Prostate gland (tissue), 2 donors: ENCODE measurements around the gene ASAH2. TPM values are rescaled to one million over a fixed set of nuclear protein-coding genes. Genes with fewer than 3 reads are reported as not detected.

Experiments
- DNase-seq: peaks from one replicate; pipeline ENCODE4 v3.0.0-alpha.2; 2019; ENCODE audit warnings: low spot score
- H3K27ac ChIP-seq, 2 donors: fragments of 200-600 bp; sonication (generic); 2 replicates each; pipeline ENCODE4 v1.5.1; 2017 to 2019
- H3K27me3 ChIP-seq: fragments of 200-600 bp; sonication (generic); replicated peaks from 2 replicates; pipeline ENCODE4 v1.5.1; 2019; ENCODE audit not compliant: insufficient read depth
- H3K36me3 ChIP-seq, 2 donors: fragments of 200-600 bp; sonication (generic); 1 replicate in 1 of 2; 2 replicates in 1 of 2; pipeline versions ENCODE4 v1.5.1 to v1.8.1; 2017 to 2019
- H3K4me1 ChIP-seq: fragments of 200-600 bp; sonication (generic); replicated peaks from 2 replicates; pipeline ENCODE4 v1.5.1; 2019
- H3K4me3 ChIP-seq, 2 donors: fragments of 200-600 bp; sonication (generic); 2 replicates each; pipeline ENCODE4 v1.5.1; 2017 to 2019
- H3K9me3 ChIP-seq: fragments of 200-600 bp; sonication (generic); 2 replicates; pipeline ENCODE4 v1.5.1; 2017
- CTCF ChIP-seq, 4 experiments: fragments of 200-600 bp in 2 of 4; fragments of 450-650 bp in 2 of 4; sonication (generic) in 2 of 4; IDR thresholded peaks; 1 replicate in 3 of 4; 2 replicates in 1 of 4; pipeline ENCODE4 v1.5.1; 2016 to 2019; ENCODE audit warnings: antibody characterized with exemption in 4 of 4, mild to moderate bottlenecking in 2 of 4, moderate library complexity in 2 of 4
- POLR2A ChIP-seq: fragments of 450-650 bp; IDR thresholded peaks from one replicate; pipeline ENCODE4 v1.6.1; 2016; ENCODE audit warnings: antibody characterized with exemption, mild to moderate bottlenecking
- POLR2AphosphoS5 ChIP-seq: sonication (generic); formaldehyde crosslinking; IDR thresholded peaks from one replicate; pipeline ENCODE4 v1.6.1; 2017; ENCODE audit warnings: antibody characterized with exemption
- WGBS: methylation state at CpG from one replicate; pipeline ENCODE4 v1.1.5; 2018; 5-methylcytosine and 5-hydroxymethylcytosine counted together
- intact Hi-C: fragments of 100-400 bp; cut with DNase I; formaldehyde crosslinking; loops from one replicate; pipeline ENCODE4 v1.14.2; 2022
- total RNA-seq, 2 donors: library from RNA; depleted of rRNA; stranded (reverse); fragments of >200 nt; gene quantifications; one replicate each; pipeline ENCODE4 v1.1.0, GENCODE V29; 2016

ASAH2 gene
- total RNA-seq, 2 donors from 2014 or later, result 1.1 to 1.9 TPM

- TF ChIP-seq POLR2AphosphoS5, result no peak
- no peak for TF ChIP-seq POLR2A
- TF ChIP-seq CTCF (IDR thresholded peaks at IDR 0.05), result no peak
- intact Hi-C loops, result no loop called here
- Histone ChIP-seq H3K9me3 (no peaks in the 10 kb centered on the region), H3K36me3 (no peaks in the 10 kb centered on the region), H3K27me3 (no peaks in the 10 kb centered on the region), H3K4me1 (no peaks in the 10 kb centered on the region), H3K4me3 (no peak overlapping the region), H3K27ac (no peak overlapping the region)
- WGBS, result 70% methylated on average over 1 of the region's 1 CpG
- no peak for DNase-seq
Observed at GRCh38 chr10:50226610-50227009, 24.7 kb downstream of the ASAH2 start.

GRCh38 chr10:50224330-50224952 lies 26.9 kb downstream of the ASAH2 start:
- peak; percentile 25 for DNase-seq
- Histone ChIP-seq H3K27me3 (no peaks in the 10 kb centered on the region), H3K9me3 (no peaks in the 10 kb centered on the region), H3K27ac (no peak overlapping the region), H3K4me1 (no peaks in the 10 kb centered on the region), H3K4me3 (no peak overlapping the region), H3K36me3 (no peaks in the 10 kb centered on the region)
- TF ChIP-seq POLR2A (no peak), CTCF (IDR thresholded peaks at IDR 0.05) (peak in 3 of 4 experiments; percentile 31 to 61 (median 53)), POLR2AphosphoS5 (no peak)
- intact Hi-C loops, result no loop called here
- WGBS, result 19% methylated on average over 6 of the region's 6 CpGs

- Histone ChIP-seq H3K4me3 (no peak overlapping the region), H3K27ac (no peak overlapping the region), H3K36me3 (no peaks in the 10 kb centered on the region), H3K27me3 (no peaks in the 10 kb centered on the region), H3K4me1 (no peaks in the 10 kb centered on the region), H3K9me3 (no peaks in the 10 kb centered on the region)
- DNase-seq, result no peak
- 95% methylated on average over 2 of the region's 2 CpGs for WGBS
- TF ChIP-seq CTCF (IDR thresholded peaks at IDR 0.05) (no peak), POLR2AphosphoS5 (no peak), POLR2A (no peak)
- intact Hi-C loops, result no loop called here
Observed at GRCh38 chr10:50222199-50222598, 29.1 kb downstream of the ASAH2 start.

- Histone ChIP-seq H3K9me3 (no peaks in the 10 kb centered on the region), H3K27me3 (no peaks in the 10 kb centered on the region), H3K36me3 (no peaks in the 10 kb centered on the region), H3K27ac (no peak overlapping the region), H3K4me1 (no peaks in the 10 kb centered on the region), H3K4me3 (no peak overlapping the region)
- TF ChIP-seq POLR2A, result no peak
- no peak for TF ChIP-seq CTCF (IDR thresholded peaks at IDR 0.05)
- no peak for TF ChIP-seq POLR2AphosphoS5
- no peak for DNase-seq
- intact Hi-C loops, result no loop called here
- WGBS, result 76% methylated on average over 1 of the region's 1 CpG
Observed at GRCh38 chr10:50221470-50221869, 29.8 kb downstream of the ASAH2 start.

GRCh38 chr10:50219646-50220045 lies 31.7 kb downstream of the ASAH2 start:
- DNase-seq, result no peak
- TF ChIP-seq POLR2A (no peak), CTCF (IDR thresholded peaks at IDR 0.05) (no peak), POLR2AphosphoS5 (no peak)
- H3K9me3 ChIP-seq, result no peaks in the 10 kb centered on the region
- no peak overlapping the region for H3K27ac ChIP-seq
- H3K4me1 ChIP-seq, result no peaks in the 10 kb centered on the region
- no peaks in the 10 kb centered on the region for H3K27me3 ChIP-seq
- 86% methylated on average over 2 of the region's 2 CpGs for WGBS
- H3K4me3 ChIP-seq, result no peak overlapping the region
- intact Hi-C loops, result no loop called here
- no peaks in the 10 kb centered on the region for H3K36me3 ChIP-seq
